HG02885 (cell line): Measurements from ENCODE around the gene PTPRN2.
"Not testable (repeated sequence)": the region's sequence is repeated elsewhere in the genome, so short reads cannot be mapped to it uniquely, and the experiment has no call there.

Source experiments
- ATAC-seq: cut with Tn5 transposase; IDR thresholded peaks from one replicate; pipeline ENCODE4 v1.9.1; 2021; ENCODE audit warnings: mild to moderate bottlenecking; ENCODE audit not compliant: unreplicated experiment, poor library complexity

The PTPRN2 gene

GRCh38 chr7:158378978-158379377 is 208.6 kb downstream of the PTPRN2 start:
- no peak for ATAC-seq

- ATAC-seq: no peak
Observed at GRCh38 chr7:158377800-158378623, 209.6 kb downstream of the PTPRN2 start.

DNA sequence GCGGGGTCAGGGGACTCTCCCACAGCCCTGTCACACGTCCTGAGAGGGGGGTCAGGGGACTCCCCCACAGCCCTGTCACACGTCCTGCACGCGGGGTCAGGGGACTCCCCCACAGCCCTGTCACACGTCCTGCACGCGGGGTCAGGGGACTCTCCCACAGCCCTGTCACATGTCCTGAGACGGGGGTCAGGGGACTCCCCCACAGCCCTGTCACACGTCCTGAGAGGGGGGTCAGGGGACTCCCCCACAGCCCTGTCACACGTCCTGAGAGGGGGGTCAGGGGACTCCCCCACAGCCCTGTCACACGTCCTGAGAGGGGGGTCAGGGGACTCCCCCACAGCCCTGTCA is 210.8 kb downstream of the PTPRN2 start:
- ATAC-seq: not testable (repeated sequence)

DNA sequence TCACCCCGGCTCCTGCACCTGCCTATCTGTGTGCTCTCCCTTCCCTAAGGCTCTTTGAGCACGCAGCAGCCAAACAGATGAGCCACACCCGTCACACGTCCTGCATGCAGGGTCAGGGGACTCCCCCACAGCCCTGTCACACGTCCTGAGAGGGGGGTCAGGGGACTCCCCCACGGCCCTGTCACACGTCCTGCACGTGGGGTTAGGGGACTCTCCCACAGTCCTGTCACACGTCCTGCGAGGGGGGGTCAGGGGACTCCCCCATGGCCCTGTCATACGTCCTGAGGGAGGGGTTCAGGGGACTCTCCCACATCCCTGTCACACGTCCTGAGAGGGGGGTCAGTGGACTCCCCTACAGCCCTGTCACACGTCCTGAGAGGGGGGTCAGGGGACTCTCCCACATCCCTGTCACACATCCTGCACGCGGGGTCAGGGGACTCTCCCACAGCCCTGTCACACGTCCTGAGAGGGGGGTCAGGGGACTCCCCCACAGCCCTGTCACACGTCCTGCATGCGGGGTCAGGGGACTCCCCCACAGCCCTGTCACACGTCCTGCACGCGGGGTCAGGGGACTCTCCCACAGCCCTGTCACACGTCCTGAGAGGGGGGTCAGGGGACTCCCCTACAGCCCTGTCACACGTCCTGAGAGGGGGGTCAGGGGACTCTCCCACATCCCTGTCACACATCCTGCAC is 211.3 kb downstream of the PTPRN2 start:
- ATAC-seq: not testable (repeated sequence)

GRCh38 chr7:158375034-158375433 is 212.6 kb downstream of the PTPRN2 start:
- no peak for ATAC-seq

GRCh38 chr7:158374586-158374985 is 213.0 kb downstream of the PTPRN2 start:
- ATAC-seq: no peak

- no peak for ATAC-seq
Observed at GRCh38 chr7:158374146-158374545, 213.5 kb downstream of the PTPRN2 start.

DNA sequence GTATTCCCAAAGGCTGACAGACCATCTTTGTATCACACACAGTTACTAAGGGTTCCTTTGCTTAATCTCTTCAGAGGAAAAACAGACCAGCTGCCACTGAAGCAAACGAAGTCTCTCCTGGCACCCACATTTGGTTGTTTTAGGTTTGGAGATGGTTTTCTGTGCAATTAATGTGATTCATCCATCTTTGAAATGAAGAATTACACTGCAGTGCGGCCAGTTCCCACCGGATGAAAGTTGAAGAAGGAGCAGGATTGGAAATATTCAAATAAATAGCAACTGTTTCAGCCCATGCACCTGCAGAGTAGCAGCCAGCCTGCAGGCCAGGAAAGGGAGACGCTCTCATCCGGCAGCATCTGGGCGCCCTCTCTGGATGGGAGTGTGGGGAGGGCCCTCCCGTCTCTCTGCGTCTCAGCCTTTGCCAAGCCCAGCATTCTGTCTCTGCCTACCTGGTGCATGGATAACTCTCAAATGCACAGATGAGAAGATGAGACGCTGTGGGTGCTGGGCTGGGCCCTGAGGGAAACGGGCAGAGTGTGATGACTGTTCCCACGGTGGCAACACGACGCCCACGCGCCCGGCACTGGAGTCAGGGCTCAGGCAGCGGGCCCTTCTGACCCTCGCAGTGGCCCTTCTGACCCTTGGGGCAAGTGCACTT is 214.0 kb downstream of the PTPRN2 start:
- ATAC-seq: no peak

GRCh38 chr7:158372400-158373342 is 215.0 kb downstream of the PTPRN2 start:
- ATAC-seq: no peak

- ATAC-seq: no peak
Observed at GRCh38 chr7:158371856-158372255, 215.8 kb downstream of the PTPRN2 start.

GRCh38 chr7:158369866-158370265 is 217.8 kb downstream of the PTPRN2 start:
- ATAC-seq: no peak

DNA sequence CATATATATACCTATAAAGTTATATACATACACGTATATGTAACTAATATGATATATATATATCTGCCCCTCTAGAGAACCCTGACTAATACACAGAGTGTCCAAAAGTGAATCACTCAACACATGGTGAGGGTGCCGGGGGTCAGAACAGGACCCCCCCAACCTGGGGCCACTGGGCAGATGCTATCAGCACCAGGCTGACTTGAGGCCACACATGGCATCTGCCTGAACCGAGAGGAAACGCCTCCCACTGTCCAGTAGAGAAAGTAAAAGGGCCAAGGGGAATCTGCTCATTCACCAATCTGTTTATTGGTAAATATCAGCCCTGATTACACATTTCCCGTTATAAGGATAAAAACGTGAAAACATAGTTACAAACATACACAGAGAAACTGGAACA is 218.3 kb downstream of the PTPRN2 start:
- no peak for ATAC-seq

DNA sequence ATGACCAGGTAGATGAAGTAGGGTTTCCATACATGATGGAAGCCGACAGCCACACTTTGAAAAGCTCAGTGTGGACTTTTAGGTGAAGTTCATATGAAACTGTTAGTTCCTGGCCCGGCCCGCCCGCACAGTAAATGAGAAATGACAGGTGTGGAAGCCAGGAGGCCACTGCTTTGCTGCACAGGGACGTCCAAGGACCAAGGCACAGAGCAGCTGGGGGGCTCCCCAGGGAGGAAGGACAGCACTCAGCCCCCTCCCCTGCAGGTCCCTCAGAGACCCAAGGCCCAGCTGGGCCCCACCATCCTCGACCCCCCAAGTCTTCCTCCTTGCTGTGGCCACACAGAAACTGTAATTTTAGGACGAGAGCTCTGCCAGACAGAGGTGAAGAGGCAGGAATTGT is 219.2 kb downstream of the PTPRN2 start:
- ATAC-seq: no peak

GRCh38 chr7:158367634-158367982 is 220.0 kb downstream of the PTPRN2 start:
- no peak for ATAC-seq

GRCh38 chr7:158366916-158367633 is 220.5 kb downstream of the PTPRN2 start:
- no peak for ATAC-seq

- ATAC-seq: no peak
Observed at GRCh38 chr7:158366346-158366745, 221.3 kb downstream of the PTPRN2 start.

DNA sequence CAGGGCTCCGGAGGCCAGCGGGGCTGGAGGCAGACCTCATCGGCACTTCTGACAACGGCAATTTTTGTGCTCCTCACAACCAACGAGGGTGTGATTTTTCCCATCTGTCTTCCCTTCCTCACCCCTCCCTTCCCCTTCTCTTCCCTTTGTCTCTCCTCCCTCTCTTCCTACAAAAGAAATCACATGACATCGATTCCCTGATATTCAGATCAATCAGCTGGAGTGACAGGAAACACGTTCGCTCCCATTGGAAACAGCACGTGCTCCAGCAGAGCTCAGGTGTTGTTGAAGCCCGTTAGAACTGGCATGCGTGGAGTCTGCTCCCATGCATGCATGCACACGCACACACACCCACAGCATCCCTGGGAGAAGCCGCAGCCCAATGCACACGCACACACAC is 222.4 kb downstream of the PTPRN2 start:
- no peak for ATAC-seq

GRCh38 chr7:158364451-158364850 is 223.2 kb downstream of the PTPRN2 start:
- no peak for ATAC-seq
